Measurements from ENCODE around the gene PDE4DIP. TPM values are rescaled to one million over a fixed set of nuclear protein-coding genes. Genes with fewer than 3 reads are reported as not detected.

PDE4DIP gene
- total RNA-seq, 1 donor from 2014 or later: 134 TPM

Small RNA genes within 50 kb of the gene (small RNA-seq; reads per million reads assigned to genes)
- gene RN7SKP88 (ENCODE audit: low replicate concordance): not detected
- not detected for gene RNU2-38P (ENCODE audit: low replicate concordance)

Other genes with a start within 250 kb of the PDE4DIP start
- 54.4 TPM for gene NBPF14, start 248.4 kb upstream of the PDE4DIP start, total RNA-seq
- 3.2 TPM for gene NUDT4B, start 95.7 kb upstream of the PDE4DIP start, total RNA-seq